ENCODE data around the gene ZFP62.
"Not testable (repeated sequence)": the region's sequence is repeated elsewhere in the genome, so short reads cannot be mapped to it uniquely, and the experiment has no call there.

DNA sequence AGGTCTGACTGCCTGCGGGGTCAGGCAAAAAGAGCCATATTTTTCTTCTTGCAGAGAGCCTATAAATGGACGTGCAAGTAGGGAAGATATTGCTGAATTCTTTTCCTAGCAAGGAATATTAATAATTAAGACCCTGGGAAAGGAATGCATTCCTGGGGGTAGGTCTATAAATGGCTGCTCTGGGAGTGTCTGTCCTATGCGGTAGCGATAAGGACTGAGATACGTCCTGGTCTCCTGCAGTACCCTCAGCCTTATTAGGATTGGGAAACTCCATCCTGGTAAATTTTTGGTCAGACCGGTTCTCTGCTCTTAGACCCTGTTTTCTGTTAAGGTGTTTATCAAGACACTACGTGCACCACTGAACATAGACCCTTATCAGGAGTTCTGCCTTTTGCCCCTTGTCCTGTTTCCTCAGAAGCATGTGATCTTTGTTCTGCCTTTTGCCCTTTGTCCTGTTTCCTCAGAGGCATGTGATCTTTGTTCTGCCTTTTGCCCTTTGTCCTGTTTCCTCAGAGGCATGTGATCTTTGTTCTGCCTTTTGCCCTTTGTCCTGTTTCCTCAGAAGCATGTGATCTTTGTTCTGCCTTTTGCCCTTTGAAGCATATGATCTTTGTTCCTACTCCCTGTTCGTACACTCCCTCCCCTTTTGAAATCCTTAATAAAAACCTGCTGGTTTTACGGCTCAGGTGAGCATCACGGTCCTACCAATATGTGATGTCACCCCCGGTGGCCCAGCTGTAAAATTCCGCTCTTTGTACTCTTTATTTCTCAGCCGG is 32.1 kb downstream of the ZFP62 start:
- TF ChIP-seq, protein P1, sequence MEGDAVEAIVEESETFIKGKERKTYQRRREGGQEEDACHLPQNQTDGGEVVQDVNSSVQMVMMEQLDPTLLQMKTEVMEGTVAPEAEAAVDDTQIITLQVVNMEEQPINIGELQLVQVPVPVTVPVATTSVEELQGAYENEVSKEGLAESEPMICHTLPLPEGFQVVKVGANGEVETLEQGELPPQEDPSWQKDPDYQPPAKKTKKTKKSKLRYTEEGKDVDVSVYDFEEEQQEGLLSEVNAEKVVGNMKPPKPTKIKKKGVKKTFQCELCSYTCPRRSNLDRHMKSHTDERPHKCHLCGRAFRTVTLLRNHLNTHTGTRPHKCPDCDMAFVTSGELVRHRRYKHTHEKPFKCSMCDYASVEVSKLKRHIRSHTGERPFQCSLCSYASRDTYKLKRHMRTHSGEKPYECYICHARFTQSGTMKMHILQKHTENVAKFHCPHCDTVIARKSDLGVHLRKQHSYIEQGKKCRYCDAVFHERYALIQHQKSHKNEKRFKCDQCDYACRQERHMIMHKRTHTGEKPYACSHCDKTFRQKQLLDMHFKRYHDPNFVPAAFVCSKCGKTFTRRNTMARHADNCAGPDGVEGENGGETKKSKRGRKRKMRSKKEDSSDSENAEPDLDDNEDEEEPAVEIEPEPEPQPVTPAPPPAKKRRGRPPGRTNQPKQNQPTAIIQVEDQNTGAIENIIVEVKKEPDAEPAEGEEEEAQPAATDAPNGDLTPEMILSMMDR (IDR thresholded peaks at IDR 0.05) = not testable (repeated sequence)
- TF ChIP-seq POLR2A (IDR thresholded peaks at IDR 0.05) = not testable (repeated sequence)
